Gastrocnemius medialis (tissue), 4 donors: Measurements from ENCODE around the gene LDLRAP1. TPM values are rescaled to one million over a fixed set of nuclear protein-coding genes. Genes with fewer than 3 reads are reported as not detected.

Source experiments
- ATAC-seq, 2 donors: fragments of 150-250 bp; one replicate each; pipeline ENCODE4 v1.9.1; 2016
- DNase-seq, 2 donors: peaks; one replicate each; pipeline ENCODE4 v3.0.0-alpha.2; 2019
- H3K27ac ChIP-seq, 4 donors: fragments of 200-600 bp; sonication (generic); 1 replicate in 1 of 4; 2 replicates in 3 of 4; pipeline ENCODE4 v1.5.1; 2016 to 2018; ENCODE audit warnings: mild to moderate bottlenecking in 2 of 4, moderate library complexity in 1 of 4
- H3K27me3 ChIP-seq, 3 donors: fragments of 200-600 bp; sonication (generic) in 2 of 3; 1 replicate in 1 of 3; 2 replicates in 2 of 3; pipeline versions ENCODE4 v1.5.1 to v1.6.0; 2016 to 2019; ENCODE audit warnings: mild to moderate bottlenecking in 1 of 3, moderate library complexity in 1 of 3
- H3K36me3 ChIP-seq, 2 donors: fragments of 200-600 bp; sonication (generic) in 1 of 2; one replicate each; pipeline ENCODE4 v1.5.1; 2017 to 2018
- H3K4me1 ChIP-seq, 2 donors: fragments of 200-600 bp; sonication (generic) in 1 of 2; one replicate each; pipeline ENCODE4 v1.5.1; 2016 to 2017; ENCODE audit warnings: mild to moderate bottlenecking in 2 of 2
- H3K4me3 ChIP-seq, 4 donors: fragments of 200-600 bp; sonication (generic) in 3 of 4; 1 replicate in 1 of 4; 2 replicates in 3 of 4; pipeline ENCODE4 v1.5.1; 2016 to 2019; ENCODE audit warnings: mild to moderate bottlenecking in 2 of 4
- H3K9me3 ChIP-seq, 3 donors: fragments of 200-600 bp; sonication (generic) in 2 of 3; 1 replicate in 1 of 3; 2 replicates in 2 of 3; pipeline ENCODE4 v1.5.1; 2016 to 2019
- CTCF ChIP-seq, 5 experiments: fragments of 450-650 bp in 3 of 5; fragments of 200-600 bp in 2 of 5; sonication (generic) in 2 of 5; IDR thresholded peaks in 4 of 5; conservative IDR thresholded peaks in 1 of 5; 1 replicate in 4 of 5; 2 replicates in 1 of 5; pipeline ENCODE4 v1.5.1; 2016 to 2019; ENCODE audit warnings: antibody characterized with exemption in 5 of 5, mild to moderate bottlenecking in 3 of 5, moderate library complexity in 3 of 5
- POLR2A ChIP-seq, 2 donors: fragments of 450-650 bp; IDR thresholded peaks; one replicate each; pipeline ENCODE4 v1.6.1; 2017; ENCODE audit warnings: antibody characterized with exemption in 2 of 2, mild to moderate bottlenecking in 2 of 2, moderate library complexity in 2 of 2
- in situ Hi-C, 4 donors: fragments of 200-750 bp; cut with MboI; loops; one replicate each; pipeline versions ENCODE4 v1.15.0 to v1.8.0; 2017; ENCODE audit warnings: low sequenced_read_pairs in 4 of 4
- intact Hi-C: fragments of 100-400 bp; cut with DNase I; formaldehyde crosslinking; loops from one replicate; pipeline ENCODE4 v1.15.1; 2023; ENCODE audit warnings: low total_unique reads
- total RNA-seq, 4 donors: library from RNA; depleted of rRNA; stranded (reverse); fragments of >200 nt; gene quantifications; one replicate each; pipeline versions ENCODE4 v1.1.0 to v1.2.3, GENCODE V29; 2016

The LDLRAP1 gene
- total RNA-seq, 4 donors from 2014 or later = 10.0 to 17.9 (median 14.2) TPM

GRCh38 chr1:25545767-25546166 lies 2.4 kb downstream of the LDLRAP1 start:
- H3K36me3 ChIP-seq = no peaks in the 10 kb centered on the region
- H3K27ac ChIP-seq = peak overlapping the region; percentile 22 to 97 (median 65)
- H3K4me1 ChIP-seq = peaks cover 46 to 51% of the 10 kb centered on the region in 2 donors
- DNase-seq = no peak
- H3K9me3 ChIP-seq = no peaks in the 10 kb centered on the region
- intact Hi-C loops (loop anchor here (2.0 to 5.0 kb wide), 2 partner anchors 19 to 152 kb away; no protein-coding TSS in a partner anchor), in situ Hi-C loops (no loop called here)
- TF ChIP-seq POLR2A (IDR thresholded peaks at IDR 0.05) (no peak), CTCF (IDR thresholded peaks at IDR 0.05 in 4 of 5, conservative IDR thresholded peaks at IDR 0.05 in 1 of 5) (no peak)
- ATAC-seq = no peak
- no peaks in the 10 kb centered on the region for H3K27me3 ChIP-seq
- no peak overlapping the region for H3K4me3 ChIP-seq

GRCh38 chr1:25546193-25546592 lies 2.8 kb downstream of the LDLRAP1 start:
- no peak overlapping the region for H3K4me3 ChIP-seq
- no peaks in the 10 kb centered on the region for H3K36me3 ChIP-seq
- peak overlapping the region; percentile 22 to 82 (median 38) for H3K27ac ChIP-seq
- ATAC-seq (no peak), DNase-seq (no peak)
- intact Hi-C loops (loop anchor here (5.0 kb wide), 1 partner anchor 151 kb away; no protein-coding TSS in a partner anchor), in situ Hi-C loops (no loop called here)
- no peaks in the 10 kb centered on the region for H3K9me3 ChIP-seq
- H3K27me3 ChIP-seq = no peaks in the 10 kb centered on the region
- TF ChIP-seq POLR2A (IDR thresholded peaks at IDR 0.05) (no peak), CTCF (IDR thresholded peaks at IDR 0.05 in 4 of 5, conservative IDR thresholded peaks at IDR 0.05 in 1 of 5) (no peak)
- H3K4me1 ChIP-seq = peaks cover 50 to 55% of the 10 kb centered on the region in 2 donors

- H3K9me3 ChIP-seq = no peaks in the 10 kb centered on the region
- ATAC-seq = no peak
- intact Hi-C loops (loop anchor here (5.0 kb wide), 1 partner anchor 149 kb away; no protein-coding TSS in a partner anchor), in situ Hi-C loops (no loop called here)
- TF ChIP-seq POLR2A (IDR thresholded peaks at IDR 0.05) = no peak
- TF ChIP-seq CTCF (IDR thresholded peaks at IDR 0.05 in 4 of 5, conservative IDR thresholded peaks at IDR 0.05 in 1 of 5) = no peak
- peaks cover 70% of the 10 kb centered on the region in 2 donors for H3K4me1 ChIP-seq
- H3K27ac ChIP-seq = peak overlapping the region; percentile 80 to 90 (median 81)
- no peaks in the 10 kb centered on the region for H3K36me3 ChIP-seq
- DNase-seq = no peak
- H3K4me3 ChIP-seq = no peak overlapping the region
- no peaks in the 10 kb centered on the region for H3K27me3 ChIP-seq
These were observed 5.2 kb downstream of the LDLRAP1 start for GRCh38 chr1:25548601-25549000.

- intact Hi-C loops = loop anchor here (2.0 to 5.0 kb wide), 2 partner anchors 17 to 148 kb away; no protein-coding TSS in a partner anchor
- H3K4me3 ChIP-seq = no peak overlapping the region
These were observed 6.1 kb downstream of the LDLRAP1 start for GRCh38 chr1:25549273-25550154.

More at GRCh38 chr1:25549273-25550154, 6.1 kb downstream of the LDLRAP1 start:
- Histone ChIP-seq H3K9me3 (no peaks in the 10 kb centered on the region), H3K27ac (peak overlapping the region; percentile 80 to 90 (median 81)), H3K36me3 (no peaks in the 10 kb centered on the region), H3K27me3 (no peaks in the 10 kb centered on the region), H3K4me1 (peaks cover 74 to 75% of the 10 kb centered on the region in 2 donors)
- DNase-seq (peak in 1 of 2 donors; percentile 60), ATAC-seq (peak; percentile 82 to 84)
- TF ChIP-seq POLR2A (IDR thresholded peaks at IDR 0.05) (peak; percentile 36), CTCF (IDR thresholded peaks at IDR 0.05 in 4 of 5, conservative IDR thresholded peaks at IDR 0.05 in 1 of 5) (no peak)
- in situ Hi-C loops = no loop called here
